ENCODE results near the gene PAPPA. TPM values are rescaled to one million over a fixed set of nuclear protein-coding genes. Genes with fewer than 3 reads are reported as not detected.

PAPPA gene
- total and polyA plus RNA-seq, 2 of the 8 experiments (the other 6 are each of a cell fraction or from before 2014, with no cell fraction given) = 0.18 to 0.63 TPM

- Histone ChIP-seq H3K14ac (ENCODE audit: insufficient read length) (no peak overlapping the region), H2BK15ac (ENCODE audit: low read length) (no peak overlapping the region), H3K56ac (replicated peaks; ENCODE audit: insufficient read length, low read depth, low read length) (no peak overlapping the region), H3K27me3 (replicated peaks in 1 of 4; ENCODE audit: control insufficient read depth in 3 of 4, extremely low read depth in 1 of 4, insufficient read depth in 3 of 4, low read length in 3 of 4) (no peaks in the 10 kb centered on the region), H3K9me3 (ENCODE audit: insufficient read depth in 2 of 2, low read depth in 1 of 2, low read length in 1 of 2) (no peaks in the 10 kb centered on the region), H3K4me1 (replicated peaks in 1 of 4; ENCODE audit: control insufficient read depth in 3 of 4, insufficient read depth in 4 of 4, low read length in 3 of 4) (no peaks in the 10 kb centered on the region), H3K23me2 (ENCODE audit: low read depth, low read length) (no peaks in the 10 kb centered on the region), H4K8ac (ENCODE audit: extremely low read depth, insufficient read depth, low read length) (no peak overlapping the region), H3K18ac (ENCODE audit: extremely low read depth, low read length) (no peak overlapping the region), H3K9ac (replicated peaks in 1 of 4; ENCODE audit: extremely low read depth in 1 of 4, low read depth in 3 of 4, low read length in 3 of 4) (no peak overlapping the region), H4K5ac (ENCODE audit: insufficient read length, low read depth, low read length) (no peak overlapping the region), H2BK5ac (ENCODE audit: low read depth, low read length) (no peak overlapping the region), H3K23ac (ENCODE audit: insufficient read length) (no peak overlapping the region), H4K91ac (replicated peaks; ENCODE audit: insufficient read length, low read length) (no peak overlapping the region), H3K79me2 (ENCODE audit: control insufficient read depth in 1 of 2, insufficient read depth in 2 of 2, low read length in 2 of 2) (no peaks in the 10 kb centered on the region), H2AK5ac (ENCODE audit: low read depth, low read length) (no peak overlapping the region), H3K4me3 (ENCODE audit: extremely low read depth in 1 of 4, insufficient read depth in 2 of 4, low read depth in 3 of 4, low read length in 4 of 4) (no peak overlapping the region), H3K79me1 (ENCODE audit: low read depth, low read length) (no peaks in the 10 kb centered on the region), H3K27ac (ENCODE audit: low read depth, low read length) (no peak overlapping the region), H2AFZ (ENCODE audit: low read length) (no peak overlapping the region), H4K20me1 (replicated peaks in 1 of 2; ENCODE audit: control insufficient read depth in 1 of 2, insufficient read depth in 2 of 2, low read length in 2 of 2) (no peaks in the 10 kb centered on the region), H2BK12ac (ENCODE audit: low read depth, low read length) (no peak overlapping the region), H2BK20ac (ENCODE audit: low read length) (no peak overlapping the region), H3K36me3 (ENCODE audit: control insufficient read depth in 2 of 4, insufficient read depth in 4 of 4, low read length in 3 of 4) (no peaks in the 10 kb centered on the region), H2BK120ac (replicated peaks; ENCODE audit: low read depth, low read length) (no peak overlapping the region), H3K4me2 (ENCODE audit: insufficient read depth in 1 of 2, low read depth in 2 of 2, low read length in 2 of 2) (no peak overlapping the region), H3K4ac (replicated peaks; ENCODE audit: insufficient read length, low read depth, low read length) (no peak overlapping the region)
- POLR2A ChIA-PET (ENCODE audit: partially characterized antibody) = no interaction called here
- TF ChIP-seq RFX5 (IDR thresholded peaks at IDR 0.05; ENCODE audit: borderline replicate concordance, low read depth, low read length) = no peak
- no peak for TF ChIP-seq EGR1 (IDR thresholded peaks at IDR 0.05; ENCODE audit: borderline replicate concordance, low read depth, low read length)
- no peak for TF ChIP-seq BCL11A (IDR thresholded peaks at IDR 0.05; ENCODE audit: low read depth in 2 of 2, low read length in 2 of 2)
- TF ChIP-seq TAF7 (optimal IDR thresholded peaks at IDR 0.05; ENCODE audit: borderline replicate concordance, low read depth, low read length) = no peak
- no peak for TF ChIP-seq PHF8 (conservative IDR thresholded peaks at IDR 0.05; ENCODE audit: low read depth, low read length)
- no peak for TF ChIP-seq SIX5 (IDR thresholded peaks at IDR 0.05; ENCODE audit: low read depth, low read length)
- no peak for TF ChIP-seq RXRA (IDR thresholded peaks at IDR 0.05; ENCODE audit: insufficient read depth, low read depth, low read length)
- TF ChIP-seq E2F6 (IDR thresholded peaks at IDR 0.05) = no peak
- TF ChIP-seq GABPA (IDR thresholded peaks at IDR 0.05; ENCODE audit: borderline replicate concordance, insufficient read depth, low read length) = no peak
- TF ChIP-seq BACH1 (IDR thresholded peaks at IDR 0.05; ENCODE audit: low read length) = no peak
- no peak for TF ChIP-seq JUN (IDR thresholded peaks at IDR 0.05; ENCODE audit: low read depth, low read length)
- no peak for TF ChIP-seq SP4 (IDR thresholded peaks at IDR 0.05; ENCODE audit: low read length)
- FAIRE-seq = no peak
- WGBS, 2 experiments (ENCODE audit: extremely low coverage in 1 of 2, insufficient coverage in 1 of 2, insufficient read length in 1 of 2, insufficient replicate concordance in 2 of 2, low coverage in 1 of 2, low lambda C conversion rate in 2 of 2, missing lambda C conversion rate in 1 of 2) = 82% methylated on average over 3 of the region's 3 CpGs; no CpG with 5 or more reads in 1 of the 2 experiments
- CTCF ChIA-PET (ENCODE audit: partially characterized antibody) = interaction anchor here (0.9 to 3.6 kb wide), 5 partner anchors 13 to 394 kb away, joined by 3 to 11 read pairs (median 4); no protein-coding TSS in a partner anchor
- DNase-seq (ENCODE audit: low read depth in 1 of 2, low spot score in 2 of 2) = no peak
Measured at GRCh38 chr9:116178481-116179211, 25.1 kb downstream of the PAPPA start.

All from H1 (cell line).